Measurements from ENCODE around the gene IGSF5.
"Not testable (repeated sequence)": the region's sequence is repeated elsewhere in the genome, so short reads cannot be mapped to it uniquely, and the experiment has no call there.

The IGSF5 gene

DNA sequence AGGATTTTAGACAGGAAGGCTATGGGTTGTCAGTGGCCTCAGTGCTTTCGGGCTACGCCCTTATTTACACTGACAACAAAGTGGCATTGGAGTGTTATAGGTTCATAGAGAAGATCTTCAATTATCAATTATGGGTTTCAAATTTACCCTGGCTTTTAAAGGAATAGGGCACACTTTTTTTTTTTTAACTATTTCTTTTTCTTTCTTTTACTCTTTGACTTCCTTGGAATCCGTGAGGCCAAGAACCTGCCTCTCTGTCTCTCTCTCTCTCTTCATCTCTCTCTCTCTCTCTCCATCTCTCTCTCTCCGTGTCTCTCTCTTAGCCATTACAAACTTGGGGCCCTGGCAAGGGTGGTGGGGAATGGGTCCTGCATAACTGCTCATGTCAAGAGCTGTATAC, at the start of gene IGSF5:
IGSF5 (plus strand) TSS at position 301 of the 400 bp plus-strand sequence. CDS start 327 bp downstream, outside the sequence.
- not testable (repeated sequence) for DNase-seq

DNA sequence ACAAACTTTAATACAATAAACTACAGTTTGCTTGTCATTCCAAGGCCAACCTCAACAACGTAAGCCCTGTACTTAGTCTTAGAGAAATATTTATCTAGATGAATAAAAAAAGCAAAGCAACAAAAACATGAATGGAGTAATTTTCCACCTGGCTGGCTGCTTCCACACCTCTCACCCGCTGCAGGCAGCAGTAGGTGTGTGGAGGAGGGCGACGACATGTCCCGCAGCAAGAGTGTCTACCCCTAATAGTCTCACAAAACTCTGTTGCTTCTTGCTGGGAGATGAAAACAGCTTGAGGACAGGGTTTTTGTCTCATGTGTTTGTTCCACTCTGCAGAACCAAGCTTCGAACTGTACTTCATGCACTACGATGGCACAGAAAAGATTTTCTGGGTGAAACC, 48.8 kb upstream of the IGSF5 start:
- DNase-seq: no peak

DNA sequence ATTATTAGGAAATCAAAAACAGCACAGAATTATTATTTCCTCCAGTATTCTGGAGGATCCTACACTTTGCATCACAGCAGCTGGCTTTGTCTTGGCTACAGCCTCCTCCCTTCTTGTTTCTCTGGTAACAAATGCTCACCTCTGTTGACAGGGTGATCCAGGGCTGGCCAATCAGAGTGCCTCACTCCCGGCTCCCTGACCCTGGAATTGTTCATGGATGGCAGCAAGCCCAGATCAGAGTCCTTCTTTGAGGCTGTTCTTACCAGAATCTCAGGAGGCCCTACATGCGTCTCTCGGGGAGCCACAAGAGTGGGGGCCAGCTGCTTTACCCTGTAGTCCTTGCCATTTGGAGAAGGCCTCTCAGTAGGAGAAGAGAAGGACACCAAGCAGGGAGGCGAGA, 48.4 kb upstream of the IGSF5 start:
- DNase-seq: peak in 3 of 14 donors; percentile 17 to 27 (median 20)

DNA sequence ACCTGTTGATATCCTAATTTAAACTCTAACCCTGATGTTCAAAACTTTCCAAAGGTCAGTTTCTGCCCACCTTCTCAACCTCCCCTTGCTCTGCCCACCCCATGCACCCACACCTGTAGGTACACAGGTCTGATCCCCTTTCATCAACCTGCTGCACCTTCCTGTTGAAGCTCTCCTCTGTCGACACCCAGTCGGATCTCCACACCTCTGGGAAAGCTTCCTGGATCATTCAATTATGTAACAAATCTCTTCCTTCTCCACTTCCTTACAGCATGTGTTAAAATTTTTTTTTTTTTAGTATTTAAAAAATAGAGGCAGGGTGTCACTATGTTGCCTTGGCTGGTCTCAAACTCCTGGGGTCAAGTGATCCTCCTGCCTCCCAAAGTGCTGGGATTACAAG, 44.7 kb upstream of the IGSF5 start:
- DNase-seq: no peak

DNA sequence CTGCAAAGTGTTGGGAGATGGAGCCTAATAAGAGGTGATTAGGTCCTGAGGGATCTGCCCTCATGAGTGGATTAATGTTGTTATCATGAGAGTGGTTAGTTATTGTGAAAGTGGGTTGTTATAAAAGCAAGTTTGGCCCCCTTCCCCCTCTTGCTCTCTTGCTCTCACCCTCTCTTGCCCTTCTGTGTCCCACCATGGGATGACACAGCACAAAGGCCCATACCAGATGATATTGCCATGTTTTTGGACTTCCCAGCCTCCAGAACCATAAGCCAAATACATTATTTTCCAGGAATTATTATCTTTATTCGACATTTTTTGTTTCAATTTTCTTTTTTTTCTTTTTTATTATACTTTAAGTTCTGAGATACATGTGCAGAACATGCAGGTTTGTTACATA, 41.4 kb upstream of the IGSF5 start:
- DNase-seq: no peak

DNA sequence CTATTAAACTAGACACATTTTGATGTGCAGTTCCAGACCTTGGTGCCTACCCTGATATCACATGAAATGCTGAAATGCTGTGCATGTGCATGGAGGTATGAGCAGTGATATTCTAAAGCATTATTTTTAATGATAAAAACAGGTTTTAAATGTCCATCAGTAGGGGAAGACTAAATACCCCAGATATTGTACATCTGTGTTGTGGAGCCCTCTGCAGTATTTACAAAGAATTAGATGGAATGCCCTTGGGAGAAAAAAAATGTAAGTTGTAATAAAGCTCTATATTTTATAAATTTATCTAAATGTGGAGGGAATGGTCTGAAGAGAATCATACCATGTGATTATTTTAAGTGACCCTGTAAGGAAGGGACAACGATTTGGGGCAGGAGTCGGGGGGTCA, 39.1 kb upstream of the IGSF5 start:
- DNase-seq: no peak

DNA sequence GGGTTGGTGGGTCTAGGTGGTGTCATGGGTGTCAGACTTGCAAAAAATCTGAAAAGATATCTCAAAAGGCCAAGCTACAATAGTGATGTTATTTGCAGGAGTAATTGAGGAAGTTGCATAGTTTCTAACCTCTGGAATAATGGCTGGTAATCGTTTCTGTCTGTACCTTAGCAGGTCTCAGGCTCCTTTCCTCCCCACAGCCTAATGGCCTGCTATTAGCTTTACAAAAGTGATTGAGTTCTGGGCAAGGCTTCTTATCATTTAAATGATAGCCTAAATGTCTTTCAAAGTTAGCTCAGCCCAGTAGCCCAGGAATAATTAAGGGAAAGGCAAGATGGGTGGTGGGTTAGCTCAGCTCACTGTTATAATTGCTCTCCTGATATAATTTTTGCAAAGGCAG, 37.7 kb upstream of the IGSF5 start:
- no peak for DNase-seq

DNA sequence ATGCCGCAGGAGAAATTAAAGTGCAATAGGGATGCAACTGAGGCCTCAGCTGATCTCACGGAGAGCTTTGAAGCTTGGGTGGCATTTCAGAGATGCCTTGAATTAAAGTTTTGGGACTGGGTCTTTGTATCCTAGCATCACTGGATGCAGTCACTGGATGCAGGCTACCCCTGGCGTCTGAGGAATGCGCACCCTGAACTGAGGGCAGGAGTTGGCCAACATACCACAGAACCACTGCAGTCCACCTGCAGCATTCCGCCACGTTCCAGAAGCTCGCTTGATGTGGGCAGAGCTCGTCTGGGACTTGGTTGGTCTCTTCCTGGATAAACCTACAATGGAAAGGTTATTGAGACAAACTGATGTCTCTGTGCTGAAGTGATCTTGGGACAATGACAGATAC, 34.1 kb upstream of the IGSF5 start:
- DNase-seq: no peak

DNA sequence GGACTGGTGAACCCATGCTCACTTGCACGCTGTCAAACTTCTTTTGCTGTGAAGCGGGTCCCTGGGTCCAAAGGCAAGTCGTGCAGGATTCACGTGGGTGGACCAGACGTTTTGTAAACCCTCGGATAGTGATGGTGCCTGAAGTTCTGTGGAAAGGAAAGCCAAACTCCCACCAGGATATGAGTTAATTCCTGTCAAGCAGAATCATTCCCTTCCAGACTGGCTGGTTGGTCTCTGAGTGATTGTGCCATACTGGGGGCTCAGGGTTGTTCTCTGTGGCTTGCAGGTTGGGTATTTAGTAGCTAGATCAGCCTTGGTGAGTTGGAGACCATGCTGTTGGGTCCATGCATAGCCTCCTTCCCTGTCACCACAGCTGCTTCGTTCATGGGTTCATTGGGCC, 32.7 kb upstream of the IGSF5 start:
- no peak for DNase-seq

DNA sequence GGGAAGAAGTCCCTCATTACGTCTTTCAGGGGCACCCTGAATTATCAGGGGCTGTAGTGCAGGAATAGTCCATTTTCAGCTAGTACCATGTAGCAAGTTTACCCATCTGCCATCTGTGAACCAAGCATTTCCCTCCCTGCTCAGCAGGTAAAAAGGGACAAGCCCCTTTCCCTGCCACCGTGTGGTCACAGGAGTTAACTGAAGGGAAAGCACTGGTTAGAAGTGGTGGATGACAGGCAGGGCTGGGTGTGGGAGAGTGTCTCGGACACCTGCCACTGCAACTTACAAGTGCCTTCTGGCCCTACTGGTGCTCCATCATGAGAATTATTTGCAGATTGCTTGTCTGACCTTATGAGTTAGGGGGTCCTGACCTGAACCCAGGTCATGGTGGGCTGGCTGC, 32.0 kb upstream of the IGSF5 start:
- DNase-seq: no peak

DNA sequence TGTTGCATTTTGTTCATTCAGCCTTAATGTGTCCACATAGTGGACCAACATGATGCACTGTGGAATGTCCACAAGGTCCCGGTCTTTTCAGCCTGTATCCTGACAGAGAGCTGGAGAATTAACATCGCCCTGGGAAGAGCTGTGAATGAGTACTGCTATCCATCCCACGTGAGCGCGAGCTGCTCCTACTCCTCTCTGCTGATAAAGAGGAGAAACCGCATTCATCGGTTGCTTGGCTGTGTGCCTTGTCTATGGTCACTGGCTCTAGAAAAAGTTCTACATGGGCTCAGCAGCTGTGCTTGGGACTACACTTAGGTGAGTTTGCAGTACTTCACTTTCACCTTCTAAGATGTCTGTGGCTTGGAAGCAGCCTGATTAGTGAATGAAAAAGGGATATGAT, 31.1 kb upstream of the IGSF5 start:
- no peak for DNase-seq

DNA sequence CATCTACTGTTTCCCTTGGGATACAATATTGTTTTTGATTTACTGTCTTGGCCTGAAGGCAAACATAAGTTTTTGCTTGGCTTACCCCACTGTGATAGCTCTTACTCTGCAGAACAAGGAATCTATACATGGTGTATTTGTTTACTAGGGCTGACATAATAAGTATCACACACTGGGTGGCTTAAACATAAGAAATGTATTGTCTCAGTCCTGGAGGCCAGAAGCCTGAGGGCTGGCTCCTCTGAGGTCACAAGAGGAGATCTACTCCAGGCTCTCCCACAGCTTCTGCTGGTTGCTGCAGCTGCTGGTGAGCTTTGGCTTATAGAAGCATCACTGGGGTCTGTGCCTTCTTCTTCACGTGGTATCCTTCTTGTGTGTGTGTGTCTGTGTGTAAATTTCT, 30.7 kb upstream of the IGSF5 start:
- peak in 1 of 14 donors; percentile 5 for DNase-seq

DNA sequence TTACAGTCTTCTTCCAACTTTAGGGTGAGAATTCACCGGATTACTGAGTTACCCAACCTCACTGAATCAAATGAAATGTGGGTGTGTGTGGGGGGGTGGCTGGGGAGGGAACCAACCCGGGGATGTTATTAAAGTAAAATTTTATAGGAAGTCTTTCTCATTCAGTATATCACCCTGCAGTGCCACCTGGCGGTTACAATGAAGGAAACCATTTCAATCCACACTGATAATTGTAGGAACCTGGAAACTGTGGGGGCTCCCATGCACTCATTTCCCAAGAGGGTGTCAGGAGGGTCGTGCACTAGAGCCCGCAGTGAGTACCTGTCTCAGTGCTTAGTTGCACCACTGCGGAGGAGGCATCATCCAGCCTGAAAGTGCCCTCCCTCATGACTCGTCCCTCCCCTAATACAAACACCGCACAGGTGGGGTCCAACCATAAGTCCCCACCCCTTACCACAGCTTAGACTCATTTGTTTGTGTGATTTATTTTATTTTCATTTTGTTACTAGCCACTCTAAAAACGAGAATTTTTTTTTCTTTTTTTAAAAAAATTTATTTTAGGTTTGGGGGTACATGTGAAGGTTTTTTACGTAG, 29.1 kb upstream of the IGSF5 start:
- DNase-seq: peak in 8 of 14 donors; percentile 0 to 55 (median 12)

DNA sequence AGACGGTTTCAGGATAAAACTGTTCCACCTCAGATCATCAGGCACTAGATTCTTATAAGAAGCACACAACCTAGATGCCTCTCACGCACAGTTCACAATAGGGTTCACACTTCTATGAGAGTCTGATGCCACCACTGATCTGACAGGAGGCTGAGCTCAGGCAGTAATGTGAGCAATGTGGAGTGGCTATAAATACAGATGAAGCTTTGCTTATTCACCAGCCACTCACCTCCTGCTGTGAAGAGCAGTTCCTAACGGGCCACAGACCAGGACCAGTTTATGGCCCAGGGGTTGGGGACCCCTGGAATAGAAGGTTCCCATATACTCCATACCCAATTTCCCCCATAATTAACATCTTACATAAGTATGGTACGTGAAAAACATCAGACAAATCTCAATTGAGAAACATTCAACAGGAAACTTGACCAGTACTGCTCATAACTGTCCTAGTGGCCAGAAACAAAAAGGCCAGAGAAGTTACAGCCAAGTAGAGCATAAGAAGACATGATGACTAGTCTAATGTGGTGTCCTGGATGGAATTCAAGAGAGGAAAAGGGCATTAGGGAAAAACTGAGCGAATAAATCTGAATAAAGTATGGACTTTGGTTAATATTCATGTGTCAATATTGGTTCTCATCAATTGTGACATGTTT, 24.7 kb upstream of the IGSF5 start:
- DNase-seq: no peak

DNA sequence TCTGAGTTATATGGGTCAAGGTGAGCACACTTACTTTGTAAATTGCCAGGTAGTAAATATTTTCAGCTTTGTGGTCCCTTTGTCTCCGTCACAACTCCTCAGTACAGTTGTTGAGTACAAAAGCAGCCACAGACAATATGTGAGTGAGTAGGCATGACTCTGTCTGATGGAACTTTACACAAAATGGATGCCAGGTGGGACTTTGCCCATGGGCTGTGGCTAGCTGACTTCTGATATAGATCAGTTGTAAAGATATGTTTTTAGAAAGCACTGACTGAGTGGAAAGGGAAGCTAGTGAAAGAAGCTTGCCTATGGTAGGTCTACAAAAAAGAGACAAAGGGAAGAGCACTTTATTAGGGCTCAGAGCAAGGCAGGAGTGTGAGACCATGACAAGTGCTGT, 23.1 kb upstream of the IGSF5 start:
- no peak for DNase-seq

DNA sequence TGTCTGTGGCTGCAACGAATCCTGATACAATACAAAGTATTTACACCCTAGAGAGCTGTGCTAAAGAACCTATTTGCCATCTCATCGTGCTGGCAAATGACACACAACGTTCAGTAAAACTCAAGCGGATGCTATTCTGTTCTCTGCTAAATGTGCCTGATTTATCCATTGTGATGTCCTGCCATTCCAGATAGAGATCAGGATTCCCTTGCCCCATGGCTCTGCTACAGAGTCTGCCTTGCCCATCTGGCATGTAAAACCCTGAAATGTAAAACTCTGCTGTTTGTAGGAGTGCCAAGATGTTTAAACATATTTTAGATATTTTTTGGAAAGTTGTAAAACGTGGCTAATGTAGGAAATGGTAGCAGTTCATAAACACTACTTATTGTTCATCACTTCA, 20.0 kb upstream of the IGSF5 start:
- no peak for DNase-seq

DNA sequence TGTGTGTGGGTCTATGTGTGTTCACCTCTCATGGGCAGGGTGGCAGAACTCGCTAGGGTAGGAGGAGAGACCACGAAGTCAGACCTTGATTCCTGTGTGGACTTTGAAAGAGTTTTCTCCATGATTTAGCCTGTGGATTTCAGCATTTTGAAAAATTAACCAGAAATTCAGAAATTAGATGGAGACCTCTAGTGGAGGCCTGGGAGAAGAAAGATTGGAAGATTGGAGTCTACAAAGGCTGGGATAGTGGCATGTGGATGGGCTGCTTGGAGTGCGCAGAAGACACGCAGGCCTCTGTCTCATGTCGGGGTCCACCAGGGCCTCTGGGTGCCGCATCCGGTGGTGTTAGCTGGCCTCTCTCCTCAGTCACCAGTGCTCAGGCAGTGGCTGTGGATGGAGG, 18.9 kb upstream of the IGSF5 start:
- no peak for DNase-seq

DNA sequence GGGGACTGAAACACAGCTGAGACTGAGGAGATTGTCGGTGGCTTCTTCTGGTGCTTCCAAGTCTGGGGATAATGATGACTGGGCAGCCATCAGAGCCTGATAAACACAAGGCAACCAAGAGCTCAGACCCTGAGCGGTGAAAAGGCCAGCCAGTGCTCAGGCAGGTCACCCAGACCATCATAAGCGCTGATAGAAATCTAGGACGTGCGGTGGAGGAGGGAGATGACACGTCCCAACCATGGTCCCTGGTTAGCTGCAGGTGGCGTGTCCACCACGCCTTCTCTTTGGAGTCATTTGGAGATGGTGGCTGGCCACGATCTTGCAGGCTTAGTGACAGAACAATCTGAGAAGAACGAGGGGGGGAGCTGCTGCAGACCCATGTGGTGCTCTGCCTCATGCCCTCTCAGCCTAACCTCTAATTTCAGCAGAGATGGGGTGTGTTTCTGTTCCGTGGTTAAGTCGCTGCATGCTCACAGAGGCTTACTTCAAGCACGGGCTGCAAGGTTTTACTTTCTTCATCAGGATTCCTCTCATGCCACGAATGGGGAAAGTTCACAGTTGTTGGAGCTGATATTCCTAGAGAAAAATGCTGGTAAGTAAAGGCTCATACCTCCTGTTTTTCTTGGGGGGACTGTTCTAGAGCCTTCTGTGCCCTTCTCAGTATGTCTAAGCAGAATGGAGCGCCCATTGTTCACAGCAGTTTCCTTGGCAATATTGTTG, 17.4 kb upstream of the IGSF5 start:
- DNase-seq: no peak

DNA sequence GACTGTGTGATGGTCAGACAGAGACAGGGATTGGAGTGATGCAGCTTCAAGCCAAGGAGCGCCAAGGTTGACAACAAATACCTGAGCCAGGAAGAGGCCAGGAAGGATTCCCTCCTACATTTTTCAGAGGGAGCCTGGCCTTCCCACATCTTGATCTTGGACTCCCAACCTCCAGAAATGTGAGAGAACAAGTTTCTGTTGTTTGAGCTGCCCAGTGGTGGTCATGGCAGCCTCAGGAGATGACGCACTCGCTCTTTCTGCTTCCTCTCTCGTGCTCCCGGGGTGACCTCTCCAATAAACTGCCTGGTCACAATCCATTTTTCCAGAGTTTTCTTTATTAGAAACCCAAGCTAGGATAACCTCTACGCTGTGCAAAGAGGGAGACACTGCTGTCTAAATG, 16.6 kb upstream of the IGSF5 start:
- DNase-seq: no peak

DNA sequence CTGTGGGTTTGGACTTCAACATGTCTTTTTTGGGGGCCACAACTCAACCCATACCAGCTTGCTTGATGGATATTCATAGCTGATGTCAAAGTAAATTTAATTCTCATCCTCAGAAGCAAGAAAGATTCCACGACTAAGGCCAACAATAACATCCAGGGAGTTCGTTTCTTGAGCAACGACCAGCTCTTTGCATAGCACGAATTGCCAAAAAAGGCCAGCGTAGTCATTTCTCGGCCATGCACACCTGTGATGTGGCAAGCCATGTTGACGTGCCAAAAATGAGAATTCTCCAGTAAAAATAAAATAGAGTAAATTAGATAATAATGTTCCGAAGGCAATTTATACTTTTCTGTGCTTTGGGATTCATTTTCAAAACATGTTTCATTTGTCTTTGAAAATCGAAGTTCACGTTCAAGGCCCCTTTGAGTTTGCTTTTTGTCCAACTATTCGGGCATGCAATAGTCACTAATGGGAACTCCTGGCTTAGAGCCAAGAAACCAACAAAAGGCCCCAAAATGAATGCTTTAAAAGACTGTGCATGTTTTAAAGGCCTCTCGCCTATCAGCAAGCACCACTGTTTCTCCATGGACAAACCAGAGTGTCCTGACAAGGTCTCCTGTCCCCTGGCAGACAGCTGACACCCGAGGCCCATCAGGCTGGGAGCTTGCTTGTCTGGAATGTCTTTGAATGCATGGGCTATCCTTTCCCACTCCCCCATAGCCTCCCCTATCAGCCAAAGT, 14.4 kb upstream of the IGSF5 start:
- no peak for DNase-seq

DNA sequence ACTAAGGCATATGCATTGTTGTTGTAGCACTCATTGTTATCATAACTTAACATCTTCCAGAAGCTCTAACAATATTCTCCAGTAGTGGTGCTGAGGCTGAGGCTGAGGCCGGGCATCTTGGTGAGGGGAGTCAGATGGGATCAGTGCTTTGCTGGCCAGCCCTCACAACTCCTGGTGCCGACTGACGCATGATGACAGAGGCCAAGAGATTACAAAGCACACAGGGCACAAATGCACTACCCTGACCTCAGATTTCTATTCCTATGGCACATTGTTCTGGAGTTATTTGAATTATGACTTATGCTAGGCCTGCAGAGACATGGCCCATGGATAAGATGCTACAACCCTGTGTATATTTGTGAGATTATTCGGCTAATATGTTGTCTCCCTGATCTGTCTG, 8.3 kb upstream of the IGSF5 start:
- no peak for DNase-seq

DNA sequence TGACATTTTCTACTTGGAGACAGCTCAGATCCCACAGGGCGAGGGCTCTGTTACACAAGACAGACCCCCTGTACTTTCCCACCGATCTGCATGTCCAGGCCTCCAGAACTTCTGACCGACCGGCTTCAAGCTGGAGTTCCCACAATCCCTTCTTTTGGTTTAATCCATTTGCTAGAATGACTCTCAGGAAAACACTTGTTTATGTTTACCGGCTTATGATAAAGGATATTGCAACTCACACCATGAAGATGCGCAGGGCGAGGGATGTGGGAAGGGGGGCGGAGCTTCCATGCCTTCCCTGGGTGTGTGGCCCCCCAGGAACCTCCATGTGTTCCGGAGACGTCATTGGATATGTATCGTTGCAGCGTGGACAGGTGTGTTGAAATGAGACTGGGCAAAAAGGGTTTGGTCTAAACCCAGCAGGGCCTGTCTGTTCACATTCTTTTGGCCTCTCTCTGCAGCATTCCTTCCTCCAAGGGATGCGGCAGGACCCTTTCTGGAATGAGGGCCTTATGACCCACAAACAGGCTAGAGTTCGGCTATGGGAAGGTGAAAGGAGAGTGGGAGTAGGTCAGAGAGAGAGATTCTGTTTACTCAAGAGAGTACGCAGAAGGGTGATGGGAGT, 7.5 kb upstream of the IGSF5 start:
- DNase-seq: no peak

DNA sequence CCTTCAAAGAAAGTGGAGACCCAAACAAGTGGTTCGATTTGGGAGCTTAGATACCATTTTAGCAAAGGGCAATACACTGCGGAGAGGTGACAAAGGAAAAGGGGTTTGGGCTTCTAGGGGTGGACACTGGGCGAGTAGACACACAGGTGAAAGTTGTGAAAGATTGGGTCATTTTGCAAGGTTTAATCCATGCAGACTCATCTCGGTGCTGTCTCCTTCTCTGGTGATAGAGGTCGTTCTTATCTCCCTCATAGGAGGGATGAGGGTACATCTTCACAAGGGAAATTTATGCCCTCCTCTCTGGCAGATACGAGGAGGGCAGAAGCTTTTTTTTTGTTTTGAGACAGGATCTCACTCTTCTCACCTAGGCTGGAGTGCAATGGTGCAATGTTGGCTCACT, 6.4 kb upstream of the IGSF5 start:
- DNase-seq: no peak

All from C1 segment of cervical spinal cord (tissue), 14 donors.